PC-3 (cell line): ENCODE measurements around the gene CCNI.

ENCODE experiments used
- EZH2 ChIP-seq: fragments of 300-600 bp; sonication (generic); IDR thresholded peaks from one replicate; pipeline ENCODE4 v1.6.1; 2017; ENCODE audit warnings: antibody characterized with exemption, mild to moderate bottlenecking, low read length; ENCODE audit not compliant: unreplicated experiment
- EZH2phosphoT487 ChIP-seq: fragments of 300-600 bp; sonication (generic); IDR thresholded peaks from 2 replicates; pipeline ENCODE4 v1.6.1; 2018; ENCODE audit warnings: mild to moderate bottlenecking, antibody characterized with exemption, low read length, borderline replicate concordance
- TF ChIP-seq, protein P1 (sequence below): fragments of 300-600 bp; sonication (generic); conservative IDR thresholded peaks from 2 replicates; pipeline ENCODE4 v1.5.1; 2017; ENCODE audit warnings: antibody characterized with exemption, low read depth, mild to moderate bottlenecking, low read length

GRCh38 chr4:76997532-76997931 is 78.3 kb downstream of the CCNI start:
- TF ChIP-seq EZH2 (no peak), EZH2phosphoT487 (no peak)
- TF ChIP-seq, protein P1, sequence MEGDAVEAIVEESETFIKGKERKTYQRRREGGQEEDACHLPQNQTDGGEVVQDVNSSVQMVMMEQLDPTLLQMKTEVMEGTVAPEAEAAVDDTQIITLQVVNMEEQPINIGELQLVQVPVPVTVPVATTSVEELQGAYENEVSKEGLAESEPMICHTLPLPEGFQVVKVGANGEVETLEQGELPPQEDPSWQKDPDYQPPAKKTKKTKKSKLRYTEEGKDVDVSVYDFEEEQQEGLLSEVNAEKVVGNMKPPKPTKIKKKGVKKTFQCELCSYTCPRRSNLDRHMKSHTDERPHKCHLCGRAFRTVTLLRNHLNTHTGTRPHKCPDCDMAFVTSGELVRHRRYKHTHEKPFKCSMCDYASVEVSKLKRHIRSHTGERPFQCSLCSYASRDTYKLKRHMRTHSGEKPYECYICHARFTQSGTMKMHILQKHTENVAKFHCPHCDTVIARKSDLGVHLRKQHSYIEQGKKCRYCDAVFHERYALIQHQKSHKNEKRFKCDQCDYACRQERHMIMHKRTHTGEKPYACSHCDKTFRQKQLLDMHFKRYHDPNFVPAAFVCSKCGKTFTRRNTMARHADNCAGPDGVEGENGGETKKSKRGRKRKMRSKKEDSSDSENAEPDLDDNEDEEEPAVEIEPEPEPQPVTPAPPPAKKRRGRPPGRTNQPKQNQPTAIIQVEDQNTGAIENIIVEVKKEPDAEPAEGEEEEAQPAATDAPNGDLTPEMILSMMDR, result no peak
